HG03457 (cell line): Measurements from ENCODE around the gene TRPV2.
A peak's percentile ranks its signal among the peaks of the same experiment; 100 is the strongest.
"Not testable (repeated sequence)": the region's sequence is repeated elsewhere in the genome, so short reads cannot be mapped to it uniquely, and the experiment has no call there.

Experiments used
- ATAC-seq: cut with Tn5 transposase; IDR thresholded peaks from one replicate; pipeline ENCODE4 v1.9.1; 2021; ENCODE audit warnings: moderate number of reproducible peaks; ENCODE audit not compliant: unreplicated experiment

The TRPV2 gene

GRCh38 chr17:16435925-16436886 is 20.8 kb downstream of the TRPV2 start:
- ATAC-seq = no peak

- no peak for ATAC-seq
Measured at GRCh38 chr17:16437083-16437482, 21.7 kb downstream of the TRPV2 start.

GRCh38 chr17:16438173-16438556 is 22.8 kb downstream of the TRPV2 start:
- ATAC-seq = no peak

DNA sequence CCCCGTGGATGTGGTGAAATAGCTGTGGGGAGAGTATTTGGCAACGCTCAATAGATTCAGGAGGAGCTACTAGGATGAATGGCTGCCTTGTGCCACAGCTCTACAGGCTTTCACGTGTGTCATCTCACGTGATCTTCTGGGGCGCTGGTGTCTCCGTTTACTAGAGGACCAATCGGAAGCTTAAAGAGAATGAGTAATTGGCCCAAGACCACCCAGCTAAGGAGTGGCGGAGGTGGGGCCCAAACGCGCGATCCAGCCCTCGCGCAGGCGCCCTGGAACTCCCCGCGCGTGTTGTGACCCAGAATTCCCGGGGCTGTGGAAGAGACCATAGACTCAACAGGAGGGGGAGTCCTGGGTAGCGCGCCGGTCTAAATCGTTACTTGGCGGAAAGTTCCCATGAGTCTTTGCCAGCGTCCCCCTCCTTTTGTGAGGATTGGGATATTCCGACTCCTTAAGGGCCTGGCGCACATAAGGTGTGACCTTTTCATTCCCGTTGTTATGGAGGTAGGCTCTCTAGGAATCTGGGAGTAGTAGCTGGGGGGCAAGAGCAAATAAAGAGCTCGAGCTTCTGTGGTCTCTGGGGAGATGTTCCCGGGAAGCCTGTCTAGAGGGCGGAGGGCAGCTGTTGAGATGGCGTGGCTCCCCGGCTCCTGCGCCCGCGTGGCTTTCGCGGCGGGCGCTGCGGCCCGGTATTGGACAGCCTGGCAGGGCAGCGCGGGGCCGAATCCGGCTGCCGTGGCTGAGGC is 23.4 kb downstream of the TRPV2 start:
- peak; percentile 78 for ATAC-seq

GRCh38 chr17:16439303-16439791 is 24.0 kb downstream of the TRPV2 start:
- no peak for ATAC-seq

DNA sequence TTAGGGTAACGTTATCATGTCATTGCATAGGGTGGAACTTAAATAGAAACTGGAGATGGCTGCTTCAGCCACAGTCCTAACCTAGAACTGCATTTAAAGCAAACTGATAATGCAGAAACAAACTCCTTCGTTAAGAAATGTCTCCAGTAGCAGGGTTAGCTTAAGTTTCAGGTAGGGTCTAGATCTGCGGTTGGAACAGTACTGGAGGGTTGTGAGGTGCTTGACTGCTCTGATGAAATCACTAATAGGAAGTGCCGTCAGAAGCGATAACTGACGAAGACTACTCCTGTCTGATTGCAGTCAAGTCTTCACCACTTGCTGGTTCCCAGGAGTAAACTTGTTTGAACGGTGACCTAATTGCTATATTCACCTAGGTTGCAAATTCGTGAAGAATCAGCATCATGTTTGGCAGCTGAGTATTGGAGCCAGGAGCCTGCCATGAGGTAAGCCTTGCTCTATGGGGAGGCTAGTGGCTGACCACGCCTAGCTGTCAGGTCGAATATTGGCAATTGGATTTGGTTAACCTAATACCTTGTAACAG is 24.5 kb downstream of the TRPV2 start:
- no peak for ATAC-seq

DNA sequence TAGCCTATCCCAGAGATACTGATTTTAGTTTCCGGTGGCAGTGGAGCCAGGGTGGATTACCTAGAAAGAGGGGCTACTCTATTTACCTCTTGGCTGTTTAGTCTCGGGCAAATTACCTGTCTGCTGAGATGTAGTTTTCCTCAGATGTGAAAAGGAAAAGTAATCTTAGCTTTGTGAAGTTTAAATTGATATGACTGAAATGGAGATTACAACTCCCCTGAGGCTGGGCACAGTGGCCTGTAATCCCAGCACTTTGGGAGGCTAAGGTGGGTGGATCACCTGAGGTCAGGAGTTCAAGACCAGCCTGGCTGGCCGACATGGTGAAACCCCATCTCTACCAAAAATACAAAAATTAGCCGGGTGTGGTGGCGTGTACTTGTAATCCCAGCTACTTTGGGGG is 25.0 kb downstream of the TRPV2 start:
- not testable (repeated sequence) for ATAC-seq

DNA sequence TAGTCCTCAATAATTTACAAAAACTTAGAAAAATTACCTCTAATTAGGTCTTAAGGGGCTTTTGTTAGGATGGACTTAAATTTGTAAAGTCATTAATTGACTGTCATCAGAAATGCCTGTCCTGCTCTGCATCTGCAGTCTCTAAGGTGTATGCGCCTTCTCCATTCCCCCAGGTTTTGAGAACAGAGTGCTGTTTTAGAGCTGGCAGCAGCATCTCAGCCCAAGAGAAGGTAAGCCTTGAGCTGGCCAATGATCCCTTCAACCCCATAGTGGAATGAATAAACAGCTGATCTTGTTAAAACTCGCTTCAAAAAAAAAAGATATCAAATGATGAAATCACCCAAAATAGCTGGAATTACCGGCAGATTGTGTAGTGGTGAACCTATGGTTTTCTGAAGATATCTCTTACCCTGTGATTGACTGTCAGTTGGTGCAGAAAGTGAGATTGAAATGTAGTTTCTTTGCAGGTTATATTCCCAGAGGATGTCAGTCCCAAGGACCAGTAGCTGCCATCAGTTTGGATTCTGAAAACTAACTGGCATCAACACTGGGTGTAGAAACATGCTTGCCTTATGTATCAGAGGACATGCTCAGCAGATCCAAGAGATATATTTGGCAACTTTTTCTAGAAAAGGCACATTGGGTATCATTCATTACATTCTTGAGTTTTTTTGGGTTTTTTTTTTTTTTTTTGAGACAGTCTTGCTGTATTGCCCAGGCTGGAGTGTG is 25.7 kb downstream of the TRPV2 start:
- no peak for ATAC-seq

GRCh38 chr17:16442141-16442540 is 26.8 kb downstream of the TRPV2 start:
- no peak for ATAC-seq

GRCh38 chr17:16442594-16443510 is 27.5 kb downstream of the TRPV2 start:
- no peak for ATAC-seq

GRCh38 chr17:16443511-16444257 is 28.3 kb downstream of the TRPV2 start:
- ATAC-seq = no peak

GRCh38 chr17:16444258-16444886 is 29.0 kb downstream of the TRPV2 start:
- no peak for ATAC-seq

DNA sequence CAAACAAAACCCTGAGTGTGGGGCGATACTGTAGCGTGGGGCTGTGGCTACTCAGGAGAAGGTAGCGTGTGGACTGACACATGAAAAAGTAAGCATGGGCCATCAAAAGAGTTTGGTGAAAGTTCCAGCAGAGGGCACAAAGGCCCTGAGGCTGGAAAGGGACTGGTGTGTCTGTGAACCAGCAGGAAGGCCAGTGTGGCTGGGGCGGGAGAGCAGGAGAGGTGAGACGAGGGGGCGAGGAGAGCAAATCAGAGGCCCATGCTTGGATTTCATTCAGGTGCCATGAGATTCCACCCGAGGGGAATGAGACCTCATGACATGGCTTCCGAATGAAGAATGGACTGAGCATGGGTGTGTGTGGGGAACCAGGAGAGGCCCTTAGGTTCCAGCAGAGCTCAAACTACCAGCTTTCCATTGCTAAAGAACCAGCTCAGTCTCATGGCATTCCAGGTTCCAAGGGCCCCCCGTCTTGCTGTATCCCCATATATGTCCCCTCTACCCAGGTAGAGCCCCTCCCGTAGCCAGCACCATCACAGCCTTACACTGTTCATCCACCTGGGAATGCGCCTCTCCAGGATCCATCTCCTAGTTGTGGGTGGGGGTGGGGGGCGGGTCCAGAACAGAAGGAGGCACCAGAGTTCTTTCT is 31.1 kb downstream of the TRPV2 start:
- ATAC-seq = no peak

- no peak for ATAC-seq
Measured at GRCh38 chr17:16447676-16448075, 32.3 kb downstream of the TRPV2 start.

- no peak for ATAC-seq
Measured at GRCh38 chr17:16448490-16448889, 33.1 kb downstream of the TRPV2 start.

- ATAC-seq = no peak
Measured at GRCh38 chr17:16449121-16449570, 33.8 kb downstream of the TRPV2 start.

DNA sequence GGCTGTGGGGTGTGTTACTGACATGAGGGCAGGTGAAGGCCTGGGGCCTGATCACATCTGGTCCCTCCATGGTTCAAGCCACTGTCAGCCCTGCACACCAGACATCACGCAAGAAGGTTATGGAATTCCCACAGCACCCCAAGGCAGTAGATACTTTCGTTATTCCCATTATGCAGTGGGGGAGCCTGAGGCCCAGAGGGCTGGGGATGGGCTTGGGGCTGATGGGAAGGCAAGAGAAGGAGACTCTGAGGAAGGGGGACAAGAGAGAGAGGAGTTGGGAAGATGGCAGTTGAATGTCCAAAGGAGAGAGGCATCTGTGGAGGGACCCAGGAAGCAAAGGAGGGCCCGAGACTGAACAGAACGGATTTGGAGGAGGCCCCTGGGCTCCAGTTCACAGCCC is 34.7 kb downstream of the TRPV2 start:
- no peak for ATAC-seq

DNA sequence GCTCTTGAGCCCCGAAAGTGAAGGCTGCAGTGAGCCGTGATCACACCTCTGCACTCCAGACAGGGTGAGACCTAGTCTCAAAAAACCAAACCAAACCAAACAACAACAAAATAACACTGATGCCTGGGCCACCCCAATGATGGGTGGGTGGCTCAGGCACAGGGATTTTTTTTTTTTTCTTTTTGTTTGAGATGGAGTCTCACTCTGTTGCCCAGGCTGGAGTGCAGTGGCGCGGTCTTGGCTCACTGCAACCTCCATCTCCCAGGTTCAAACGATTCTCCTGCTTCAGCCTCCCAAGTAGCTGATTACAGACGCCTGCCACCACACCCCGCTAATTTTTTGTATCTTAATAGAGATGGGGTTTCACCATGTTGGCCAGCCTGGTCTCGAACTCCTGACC is 36.9 kb downstream of the TRPV2 start:
- ATAC-seq = not testable (repeated sequence)
